ENCODE measurements around the gene PLAAT2. TPM values are rescaled to one million over a fixed set of nuclear protein-coding genes. Genes with fewer than 3 reads are reported as not detected.

Gene PLAAT2
- total and polyA plus RNA-seq, 2 donors (not counting 1 experiment from before 2014, with no cell fraction given), result 4.0 TPM; not detected in 1

DNA sequence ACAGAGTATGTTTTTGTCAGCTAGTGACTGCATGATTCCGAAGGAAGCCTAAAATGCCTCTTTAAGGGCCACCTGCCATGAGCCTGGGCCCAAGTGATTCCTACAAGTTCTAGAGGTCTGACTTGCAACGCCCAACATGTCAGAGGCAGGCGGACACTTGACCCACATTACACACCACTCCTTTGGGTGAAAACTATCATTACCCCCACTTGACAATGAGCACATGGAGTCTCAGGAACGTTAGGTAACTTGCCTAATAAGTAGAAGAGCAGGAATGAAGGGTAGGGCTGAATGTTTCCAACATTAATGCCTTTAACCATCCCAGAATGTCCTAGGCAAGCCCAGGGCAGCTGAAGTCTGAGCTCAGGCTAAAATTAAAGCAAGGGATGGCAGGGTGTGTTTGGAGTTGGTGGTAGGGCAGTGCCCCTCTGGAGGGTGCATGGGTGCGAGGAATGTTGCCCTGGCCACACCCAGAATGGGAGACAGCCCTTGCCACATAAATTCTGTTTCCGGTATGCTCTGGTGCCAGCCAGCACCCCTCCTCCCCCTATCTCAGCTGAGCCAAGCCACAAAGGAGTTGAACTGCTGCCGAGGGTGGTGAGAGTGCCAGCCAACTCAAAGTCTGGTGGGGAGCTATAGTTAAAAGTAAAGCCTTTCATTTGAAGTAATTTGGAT lies 2.5 kb downstream of the PLAAT2 start:
- Mint-ChIP-seq H3K4me1 (peaks cover 18% of the 10 kb centered on the region), H3K4me3 (no peak overlapping the region), H3K27ac (no peak overlapping the region), H3K27me3 (peaks cover 26% of the 10 kb centered on the region), H3K9me3 (ENCODE audit: insufficient read depth) (no peaks in the 10 kb centered on the region)
- intact Hi-C loops (cut with micrococcal nuclease), result no loop called here
- Histone ChIP-seq H3K36me3 (replicated peaks in 1 of 2; ENCODE audit: control extremely low read depth in 1 of 2, control insufficient read depth in 1 of 2, extremely low read depth in 1 of 2, insufficient read depth in 2 of 2, low read length in 1 of 2) (no peaks in the 10 kb centered on the region), H3K4me1 (ENCODE audit: control insufficient read depth in 2 of 2, insufficient read depth in 2 of 2, low read length in 2 of 2) (peaks cover 11 to 18% of the 10 kb centered on the region in 2 donors), H3K27me3 (replicated peaks in 1 of 4; ENCODE audit: control extremely low read depth in 1 of 4, control insufficient read depth in 3 of 4, insufficient read depth in 4 of 4, low read length in 3 of 4) (peaks cover 0 to 4% (median 2%) of the 10 kb centered on the region in 4 experiments), H3K9ac (ENCODE audit: low read length) (no peak overlapping the region), H3K4me3 (ENCODE audit: control extremely low read depth in 1 of 5, extremely low read depth in 1 of 5, insufficient read depth in 1 of 5, low read depth in 2 of 5, low read length in 4 of 5) (no peak overlapping the region), H3K27ac (ENCODE audit: low read length in 2 of 2) (no peak overlapping the region), H2AFZ (ENCODE audit: insufficient read depth, low read depth, low read length, poor library complexity, severe bottlenecking) (no peak overlapping the region), H3K79me2 (ENCODE audit: control insufficient read depth, insufficient read depth, low read length) (no peaks in the 10 kb centered on the region), H4K20me1 (ENCODE audit: control insufficient read depth, insufficient read depth, low read length, poor library complexity, severe bottlenecking) (no peaks in the 10 kb centered on the region), H3K9me3 (ENCODE audit: control extremely low read depth in 1 of 3, control insufficient read depth in 2 of 3, insufficient read depth in 1 of 3, low read length in 2 of 3) (no peaks in the 10 kb centered on the region), H3K4me2 (replicated peaks; ENCODE audit: low read depth, low read length, poor library complexity, severe bottlenecking) (no peak overlapping the region)
- ChIA-PET CTCF (no interaction called here), POLR2A (no interaction called here)
- no peak for ATAC-seq (ENCODE audit: low read depth)
- TF ChIP-seq, protein P1, sequence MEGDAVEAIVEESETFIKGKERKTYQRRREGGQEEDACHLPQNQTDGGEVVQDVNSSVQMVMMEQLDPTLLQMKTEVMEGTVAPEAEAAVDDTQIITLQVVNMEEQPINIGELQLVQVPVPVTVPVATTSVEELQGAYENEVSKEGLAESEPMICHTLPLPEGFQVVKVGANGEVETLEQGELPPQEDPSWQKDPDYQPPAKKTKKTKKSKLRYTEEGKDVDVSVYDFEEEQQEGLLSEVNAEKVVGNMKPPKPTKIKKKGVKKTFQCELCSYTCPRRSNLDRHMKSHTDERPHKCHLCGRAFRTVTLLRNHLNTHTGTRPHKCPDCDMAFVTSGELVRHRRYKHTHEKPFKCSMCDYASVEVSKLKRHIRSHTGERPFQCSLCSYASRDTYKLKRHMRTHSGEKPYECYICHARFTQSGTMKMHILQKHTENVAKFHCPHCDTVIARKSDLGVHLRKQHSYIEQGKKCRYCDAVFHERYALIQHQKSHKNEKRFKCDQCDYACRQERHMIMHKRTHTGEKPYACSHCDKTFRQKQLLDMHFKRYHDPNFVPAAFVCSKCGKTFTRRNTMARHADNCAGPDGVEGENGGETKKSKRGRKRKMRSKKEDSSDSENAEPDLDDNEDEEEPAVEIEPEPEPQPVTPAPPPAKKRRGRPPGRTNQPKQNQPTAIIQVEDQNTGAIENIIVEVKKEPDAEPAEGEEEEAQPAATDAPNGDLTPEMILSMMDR (IDR thresholded peaks at IDR 0.05), result no peak
- no peak for TF ChIP-seq EZH2 (IDR thresholded peaks at IDR 0.05; ENCODE audit: borderline replicate concordance, insufficient read depth, low read depth, low read length, poor library complexity, severe bottlenecking)
- WGBS (ENCODE audit: insufficient coverage), result 42% methylated on average over 2 of the region's 7 CpGs
- DNase-seq, result no peak

DNA sequence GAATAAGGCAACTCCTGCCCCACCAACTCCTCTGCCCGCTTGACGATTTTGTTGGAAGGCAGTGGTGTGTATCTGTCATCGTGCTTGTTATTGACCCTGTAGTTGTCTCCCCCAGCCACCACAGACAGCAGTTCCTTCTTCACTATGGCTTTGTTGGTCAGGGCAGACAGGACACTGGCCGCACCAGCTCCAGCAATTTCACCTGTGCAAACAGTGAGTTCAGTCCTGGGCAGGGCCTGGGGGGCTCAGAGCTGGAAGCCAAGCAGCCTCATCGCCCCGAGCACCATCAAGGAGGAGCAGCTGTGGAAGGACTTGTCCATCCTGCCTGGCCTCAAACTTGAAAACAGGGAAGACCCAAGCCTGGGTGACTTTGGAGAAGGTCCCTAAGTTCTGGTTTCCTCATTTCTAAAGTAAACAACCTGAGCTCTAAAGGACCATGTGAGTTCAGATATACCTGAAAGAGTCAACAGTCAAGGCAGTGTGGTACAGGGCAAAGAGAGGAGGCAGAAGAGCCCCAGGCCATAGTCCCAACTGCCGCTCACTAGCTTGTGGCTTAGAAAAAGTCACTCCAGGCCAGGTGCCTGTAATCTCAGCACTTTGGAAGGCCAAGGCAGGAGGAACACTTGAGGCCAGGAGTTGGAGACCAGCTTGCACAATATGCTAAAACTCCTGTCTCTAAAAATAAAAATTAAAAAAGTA lies 4.6 kb downstream of the PLAAT2 start:
- H3K79me2 ChIP-seq (ENCODE audit: control insufficient read depth, insufficient read depth, low read length), result no peaks in the 10 kb centered on the region
- ChIA-PET CTCF (no interaction called here), POLR2A (no interaction called here)
- Mint-ChIP-seq H3K4me1 (peaks cover 10% of the 10 kb centered on the region), H3K27ac (no peak overlapping the region), H3K9me3 (ENCODE audit: insufficient read depth) (no peaks in the 10 kb centered on the region), H3K4me3 (no peak overlapping the region), H3K27me3 (peaks cover 26% of the 10 kb centered on the region)
- H3K9ac ChIP-seq (ENCODE audit: low read length), result no peak overlapping the region
- WGBS (ENCODE audit: insufficient coverage), result 98% methylated on average over 5 of the region's 7 CpGs
- H3K36me3 ChIP-seq (replicated peaks in 1 of 2; ENCODE audit: control extremely low read depth in 1 of 2, control insufficient read depth in 1 of 2, extremely low read depth in 1 of 2, insufficient read depth in 2 of 2, low read length in 1 of 2), result no peaks in the 10 kb centered on the region
- intact Hi-C loops (cut with micrococcal nuclease), result no loop called here
- H2AFZ ChIP-seq (ENCODE audit: insufficient read depth, low read depth, low read length, poor library complexity, severe bottlenecking), result no peak overlapping the region
- no peaks in the 10 kb centered on the region for H4K20me1 ChIP-seq (ENCODE audit: control insufficient read depth, insufficient read depth, low read length, poor library complexity, severe bottlenecking)
- ATAC-seq (ENCODE audit: low read depth), result no peak
- H3K9me3 ChIP-seq (ENCODE audit: control extremely low read depth in 1 of 3, control insufficient read depth in 2 of 3, insufficient read depth in 1 of 3, low read length in 2 of 3), result no peaks in the 10 kb centered on the region
- H3K4me1 ChIP-seq (ENCODE audit: control insufficient read depth in 2 of 2, insufficient read depth in 2 of 2, low read length in 2 of 2), result peaks cover 8 to 11% of the 10 kb centered on the region in 2 donors
- DNase-seq, result no peak
- H3K27ac ChIP-seq (ENCODE audit: low read length in 2 of 2), result no peak overlapping the region
- no peak overlapping the region for H3K4me2 ChIP-seq (replicated peaks; ENCODE audit: low read depth, low read length, poor library complexity, severe bottlenecking)
- TF ChIP-seq EZH2 (IDR thresholded peaks at IDR 0.05; ENCODE audit: borderline replicate concordance, insufficient read depth, low read depth, low read length, poor library complexity, severe bottlenecking), result no peak
- TF ChIP-seq, protein P1 (IDR thresholded peaks at IDR 0.05), result no peak
- H3K4me3 ChIP-seq (ENCODE audit: control extremely low read depth in 1 of 5, extremely low read depth in 1 of 5, insufficient read depth in 1 of 5, low read depth in 2 of 5, low read length in 4 of 5), result no peak overlapping the region
- H3K27me3 ChIP-seq (replicated peaks in 1 of 4; ENCODE audit: control extremely low read depth in 1 of 4, control insufficient read depth in 3 of 4, insufficient read depth in 4 of 4, low read length in 3 of 4), result peaks cover 0 to 4% (median 2%) of the 10 kb centered on the region in 4 experiments
